ENCODE results near the gene PAX4.

PAX4 gene

GRCh38 chr7:127595737-127596136 lies 22.2 kb downstream of the PAX4 start:
- no peaks in the 10 kb centered on the region for H3K9me3 ChIP-seq (ENCODE audit: insufficient read depth, low read depth, low read length)
- no peak overlapping the region for H3K9ac ChIP-seq (ENCODE audit: low read depth, low read length, poor library complexity, severe bottlenecking)
- no peaks in the 10 kb centered on the region for H3K27me3 ChIP-seq (ENCODE audit: insufficient read depth, low read length, poor library complexity, severe bottlenecking)
- H4K20me1 ChIP-seq (ENCODE audit: insufficient read depth, low read length, poor library complexity, severe bottlenecking) = no peaks in the 10 kb centered on the region
- H3K79me2 ChIP-seq (ENCODE audit: insufficient read depth, low read length) = no peaks in the 10 kb centered on the region
- H3K9me2 ChIP-seq (replicated peaks; ENCODE audit: low read depth, low read length) = no peaks in the 10 kb centered on the region
- H3K4me1 ChIP-seq (ENCODE audit: insufficient read depth, low read length, poor library complexity, severe bottlenecking) = no peaks in the 10 kb centered on the region
- H3K36me3 ChIP-seq (ENCODE audit: insufficient read depth, low read length) = peaks cover 7% of the 10 kb centered on the region; the same call in 1 of the 2 replicates
- H3K4me3 ChIP-seq (ENCODE audit: low read length, poor library complexity, severe bottlenecking) = no peak overlapping the region
- no peaks in the 10 kb centered on the region for H3F3A ChIP-seq (ENCODE audit: low read depth)
- H2AFZ ChIP-seq (ENCODE audit: low read length) = no peak overlapping the region
- H3K4me2 ChIP-seq (ENCODE audit: low read depth, low read length, poor library complexity, severe bottlenecking) = no peak overlapping the region
- no peak for TF ChIP-seq EZH2phosphoT487 (IDR thresholded peaks at IDR 0.05; ENCODE audit: borderline replicate concordance)
- TF ChIP-seq, protein P1, sequence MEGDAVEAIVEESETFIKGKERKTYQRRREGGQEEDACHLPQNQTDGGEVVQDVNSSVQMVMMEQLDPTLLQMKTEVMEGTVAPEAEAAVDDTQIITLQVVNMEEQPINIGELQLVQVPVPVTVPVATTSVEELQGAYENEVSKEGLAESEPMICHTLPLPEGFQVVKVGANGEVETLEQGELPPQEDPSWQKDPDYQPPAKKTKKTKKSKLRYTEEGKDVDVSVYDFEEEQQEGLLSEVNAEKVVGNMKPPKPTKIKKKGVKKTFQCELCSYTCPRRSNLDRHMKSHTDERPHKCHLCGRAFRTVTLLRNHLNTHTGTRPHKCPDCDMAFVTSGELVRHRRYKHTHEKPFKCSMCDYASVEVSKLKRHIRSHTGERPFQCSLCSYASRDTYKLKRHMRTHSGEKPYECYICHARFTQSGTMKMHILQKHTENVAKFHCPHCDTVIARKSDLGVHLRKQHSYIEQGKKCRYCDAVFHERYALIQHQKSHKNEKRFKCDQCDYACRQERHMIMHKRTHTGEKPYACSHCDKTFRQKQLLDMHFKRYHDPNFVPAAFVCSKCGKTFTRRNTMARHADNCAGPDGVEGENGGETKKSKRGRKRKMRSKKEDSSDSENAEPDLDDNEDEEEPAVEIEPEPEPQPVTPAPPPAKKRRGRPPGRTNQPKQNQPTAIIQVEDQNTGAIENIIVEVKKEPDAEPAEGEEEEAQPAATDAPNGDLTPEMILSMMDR (conservative IDR thresholded peaks at IDR 0.05; ENCODE audit: low read length) = no peak

DNA sequence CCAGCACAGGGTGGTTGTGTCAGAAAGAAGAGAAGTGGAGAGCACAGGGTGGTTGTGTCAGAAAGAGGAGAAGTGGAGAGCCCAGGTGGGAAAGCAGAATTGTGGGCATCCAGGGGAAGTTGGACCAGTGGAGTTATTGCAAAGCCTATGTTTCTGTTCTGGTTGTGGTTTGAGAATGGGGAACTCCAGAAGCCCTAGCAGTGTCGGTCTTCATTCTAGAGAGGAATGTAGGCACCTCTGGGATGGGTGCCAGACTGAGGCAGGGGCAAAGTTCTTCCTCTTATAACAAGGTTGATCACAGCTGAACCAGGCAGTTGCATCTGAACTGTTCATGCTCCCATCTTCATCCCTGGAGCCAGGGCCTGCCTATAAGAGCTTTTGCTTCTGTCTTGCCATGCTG lies 23.5 kb downstream of the PAX4 start:
- H4K20me1 ChIP-seq (ENCODE audit: insufficient read depth, low read length, poor library complexity, severe bottlenecking) = peaks cover 6% of the 10 kb centered on the region
- no peaks in the 10 kb centered on the region for H3F3A ChIP-seq (ENCODE audit: low read depth)
- H2AFZ ChIP-seq (ENCODE audit: low read length) = no peak overlapping the region
- no peak overlapping the region for H3K4me3 ChIP-seq (ENCODE audit: low read length, poor library complexity, severe bottlenecking)
- no peaks in the 10 kb centered on the region for H3K9me3 ChIP-seq (ENCODE audit: insufficient read depth, low read depth, low read length)
- TF ChIP-seq, protein P1 (conservative IDR thresholded peaks at IDR 0.05; ENCODE audit: low read length) = no peak
- no peak for TF ChIP-seq EZH2phosphoT487 (IDR thresholded peaks at IDR 0.05; ENCODE audit: borderline replicate concordance)
- H3K79me2 ChIP-seq (ENCODE audit: insufficient read depth, low read length) = peaks cover 6% of the 10 kb centered on the region
- peaks cover 7% of the 10 kb centered on the region; the same call in 1 of the 2 replicates for H3K36me3 ChIP-seq (ENCODE audit: insufficient read depth, low read length)
- H3K9ac ChIP-seq (ENCODE audit: low read depth, low read length, poor library complexity, severe bottlenecking) = no peak overlapping the region
- H3K4me2 ChIP-seq (ENCODE audit: low read depth, low read length, poor library complexity, severe bottlenecking) = no peak overlapping the region
- no peaks in the 10 kb centered on the region for H3K9me2 ChIP-seq (replicated peaks; ENCODE audit: low read depth, low read length)
- peaks cover 7% of the 10 kb centered on the region for H3K4me1 ChIP-seq (ENCODE audit: insufficient read depth, low read length, poor library complexity, severe bottlenecking)
- H3K27me3 ChIP-seq (ENCODE audit: insufficient read depth, low read length, poor library complexity, severe bottlenecking) = no peaks in the 10 kb centered on the region

DNA sequence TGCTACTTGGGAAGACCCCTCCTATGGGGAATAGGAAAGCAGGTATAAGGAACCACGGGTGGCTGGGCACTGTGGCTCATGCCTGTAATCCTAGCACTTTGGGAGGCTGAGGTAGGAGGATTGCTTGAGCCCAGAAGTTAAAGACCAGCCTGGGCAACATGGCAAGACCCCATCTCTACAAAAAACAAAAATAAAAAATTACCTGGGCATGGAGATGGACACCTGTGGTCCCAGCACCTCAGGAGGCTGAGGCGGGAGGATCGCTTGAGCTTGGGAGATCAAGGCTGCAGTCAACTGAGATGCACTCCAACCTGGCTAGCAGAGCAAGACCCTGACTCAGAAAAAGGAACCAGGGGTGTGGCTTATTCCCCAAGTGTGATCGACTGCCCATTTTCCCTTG lies 25.4 kb downstream of the PAX4 start:
- H3K36me3 ChIP-seq (ENCODE audit: insufficient read depth, low read length) = peaks cover 7% of the 10 kb centered on the region; the same call in 1 of the 2 replicates
- H3K9ac ChIP-seq (ENCODE audit: low read depth, low read length, poor library complexity, severe bottlenecking) = no peak overlapping the region
- H3K9me3 ChIP-seq (ENCODE audit: insufficient read depth, low read depth, low read length) = no peaks in the 10 kb centered on the region
- H4K20me1 ChIP-seq (ENCODE audit: insufficient read depth, low read length, poor library complexity, severe bottlenecking) = peaks cover 12% of the 10 kb centered on the region
- H3K4me2 ChIP-seq (ENCODE audit: low read depth, low read length, poor library complexity, severe bottlenecking) = no peak overlapping the region
- TF ChIP-seq, protein P1 (conservative IDR thresholded peaks at IDR 0.05; ENCODE audit: low read length) = no peak
- no peak for TF ChIP-seq EZH2phosphoT487 (IDR thresholded peaks at IDR 0.05; ENCODE audit: borderline replicate concordance)
- H2AFZ ChIP-seq (ENCODE audit: low read length) = no peak overlapping the region
- H3K27me3 ChIP-seq (ENCODE audit: insufficient read depth, low read length, poor library complexity, severe bottlenecking) = no peaks in the 10 kb centered on the region
- H3F3A ChIP-seq (ENCODE audit: low read depth) = no peaks in the 10 kb centered on the region
- peaks cover 11% of the 10 kb centered on the region for H3K4me1 ChIP-seq (ENCODE audit: insufficient read depth, low read length, poor library complexity, severe bottlenecking)
- H3K4me3 ChIP-seq (ENCODE audit: low read length, poor library complexity, severe bottlenecking) = no peak overlapping the region
- peaks cover 18% of the 10 kb centered on the region for H3K79me2 ChIP-seq (ENCODE audit: insufficient read depth, low read length)
- H3K9me2 ChIP-seq (replicated peaks; ENCODE audit: low read depth, low read length) = no peaks in the 10 kb centered on the region
